PC-9 (cell line): Measurements from ENCODE around the gene GALNT8.

ENCODE experiments used
- CTCF ChIP-seq: fragments of 200-600 bp; sonication (generic); conservative IDR thresholded peaks from 2 replicates; pipeline ENCODE4 v1.6.1; 2017; ENCODE audit warnings: mixed run types, antibody characterized with exemption, mild to moderate bottlenecking, moderate library complexity
- EZH2 ChIP-seq: fragments of 200-600 bp; sonication (generic); IDR thresholded peaks from 2 replicates; pipeline ENCODE4 v1.8.0; 2017; ENCODE audit warnings: antibody characterized with exemption, low read depth

DNA sequence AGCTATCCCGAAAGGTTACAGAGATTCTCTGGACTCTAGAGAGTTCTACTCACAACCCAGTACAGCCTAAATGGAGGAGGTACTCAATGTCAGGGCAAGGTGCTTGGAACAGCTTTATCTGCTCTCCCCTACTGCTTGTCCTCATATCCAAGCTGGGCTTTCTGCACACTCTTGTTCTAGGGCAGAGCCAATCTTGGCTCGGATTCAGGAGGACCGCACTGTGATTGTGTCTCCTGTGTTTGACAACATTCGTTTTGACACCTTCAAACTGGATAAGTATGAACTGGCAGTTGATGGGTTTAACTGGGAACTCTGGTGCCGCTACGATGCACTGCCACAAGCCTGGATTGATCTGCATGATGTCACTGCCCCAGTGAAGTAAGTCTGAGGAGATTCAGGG lies 25.0 kb downstream of the GALNT8 start:
- TF ChIP-seq CTCF (no peak), EZH2 (no peak)
